HEK293T (cell line): Measurements from ENCODE around the gene E2F8.

Experiments used
- ARNT ChIP-seq: fragments of 450-650 bp; IDR thresholded peaks from 2 replicates; pipeline ENCODE4 v1.6.1; 2017; ENCODE audit warnings: mild to moderate bottlenecking
- BHLHE40 ChIP-seq: fragments of 450-650 bp; IDR thresholded peaks from 2 replicates; pipeline ENCODE4 v1.6.1; 2016; ENCODE audit warnings: mild to moderate bottlenecking, moderate library complexity, borderline replicate concordance
- CTBP1 ChIP-seq: fragments of 450-650 bp; IDR thresholded peaks from 2 replicates; pipeline ENCODE4 v1.6.1; 2016; ENCODE audit warnings: borderline replicate concordance
- ELF4 ChIP-seq: fragments of 450-650 bp; IDR thresholded peaks from 2 replicates; pipeline ENCODE4 v1.6.1; 2017; ENCODE audit warnings: antibody characterized with exemption
- FOXA1 ChIP-seq: fragments of 450-650 bp; IDR thresholded peaks from 2 replicates; pipeline ENCODE4 v1.6.1; 2016; ENCODE audit warnings: mild to moderate bottlenecking
- FOXK2 ChIP-seq: fragments of 450-650 bp; IDR thresholded peaks from 2 replicates; pipeline ENCODE4 v1.6.1; 2016; ENCODE audit warnings: mild to moderate bottlenecking
- FOXM1 ChIP-seq: fragments of 450-650 bp; IDR thresholded peaks from 2 replicates; pipeline ENCODE4 v1.6.1; 2017; ENCODE audit warnings: mild to moderate bottlenecking, borderline replicate concordance
- HDGF ChIP-seq: fragments of 450-650 bp; IDR thresholded peaks from 2 replicates; pipeline ENCODE4 v1.6.1; 2017; ENCODE audit warnings: antibody characterized with exemption, borderline replicate concordance
- L3MBTL2 ChIP-seq: fragments of 450-650 bp; conservative IDR thresholded peaks from 2 replicates; pipeline ENCODE4 v1.6.1; 2016; ENCODE audit warnings: mild to moderate bottlenecking
- NFRKB ChIP-seq: fragments of 450-650 bp; IDR thresholded peaks from 2 replicates; pipeline ENCODE4 v1.6.1; 2016; ENCODE audit warnings: mild to moderate bottlenecking, moderate library complexity
- SP1 ChIP-seq: fragments of 450-650 bp; IDR thresholded peaks from 2 replicates; pipeline ENCODE4 v1.6.1; 2017
- SUZ12 ChIP-seq: fragments of 450-650 bp; IDR thresholded peaks from 2 replicates; pipeline ENCODE4 v1.6.1; 2016; ENCODE audit warnings: mild to moderate bottlenecking
- TARDBP ChIP-seq: fragments of 450-650 bp; IDR thresholded peaks from 2 replicates; pipeline ENCODE4 v1.6.1; 2016

DNA sequence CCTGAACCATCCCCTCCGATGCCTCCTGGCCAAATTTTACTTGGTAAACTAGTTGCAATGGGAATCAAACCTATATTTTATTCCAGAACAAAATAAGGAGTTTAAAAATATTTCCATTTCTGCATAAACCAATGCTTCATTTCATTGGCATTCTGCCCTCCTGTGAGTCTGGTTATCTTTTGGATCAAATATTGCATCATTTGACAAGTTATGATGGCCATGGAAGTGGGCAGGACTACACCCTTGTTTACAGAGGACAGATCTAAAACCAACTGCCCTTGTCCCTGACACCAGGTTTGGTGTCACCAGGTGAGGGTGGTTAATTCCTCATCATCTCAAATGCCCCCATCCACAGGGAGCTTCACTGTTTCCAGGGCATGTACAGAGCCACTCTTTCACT, 28.2 kb upstream of the E2F8 start:
- TF ChIP-seq SP1 = no peak
- no peak for TF ChIP-seq BHLHE40
- no peak for TF ChIP-seq L3MBTL2
- no peak for TF ChIP-seq FOXK2
- TF ChIP-seq FOXM1 = no peak
- TF ChIP-seq NFRKB = no peak
- TF ChIP-seq TARDBP = no peak
- TF ChIP-seq ARNT = no peak
- TF ChIP-seq FOXA1 = no peak
- TF ChIP-seq SUZ12 = no peak
- TF ChIP-seq CTBP1 = no peak
- no peak for TF ChIP-seq HDGF
- no peak for TF ChIP-seq ELF4
